Left ventricle myocardium inferior (tissue), 1 donor: ENCODE data around the gene FOXE3. TPM values are rescaled to one million over a fixed set of nuclear protein-coding genes. Genes with fewer than 3 reads are reported as not detected.
A peak's percentile ranks its signal among the peaks of the same experiment; 100 is the strongest.

ENCODE experiments used
- DNase-seq: peaks from one replicate; pipeline ENCODE4 v3.0.0-alpha.2; 2020
- H3K27ac ChIP-seq: fragments of 200-600 bp; replicated peaks from 2 replicates; pipeline ENCODE4 v1.8.0; 2021
- H3K27me3 ChIP-seq: fragments of 200-600 bp; 2 replicates; pipeline ENCODE4 v1.8.0; 2021; ENCODE audit warnings: low read depth
- H3K36me3 ChIP-seq: fragments of 200-600 bp; 2 replicates; pipeline ENCODE4 v1.8.0; 2021
- H3K4me1 ChIP-seq: fragments of 200-600 bp; 2 replicates; pipeline ENCODE4 v1.8.0; 2021
- H3K4me3 ChIP-seq: fragments of 200-600 bp; 2 replicates; pipeline ENCODE4 v1.8.0; 2021; ENCODE audit warnings: mild to moderate bottlenecking, moderate library complexity
- H3K9me3 ChIP-seq: fragments of 200-600 bp; replicated peaks from 2 replicates; pipeline ENCODE4 v1.8.0; 2021
- intact Hi-C: fragments of 100-400 bp; cut with micrococcal nuclease; formaldehyde crosslinking; loops from one replicate; pipeline ENCODE4 v1.11.0; 2022
- total RNA-seq: library from RNA; stranded (reverse); fragmentation: NEBNext Ultra II Directional; extraction: Animal tissue kit (Norgen Biotek cat#: 25700); gene quantifications from one replicate; pipeline ENCODE4 v1.2.1, GENCODE V29; 2021
- TF ChIP-seq, protein P1 (sequence below): fragments of 200-600 bp; IDR thresholded peaks from 2 replicates; pipeline ENCODE4 v1.8.0; 2021; ENCODE audit warnings: antibody characterized with exemption, mild to moderate bottlenecking, borderline replicate concordance
- donor health status: DM: no; HTN: yes; CAD: no; lungs with severe emphysema.

The FOXE3 gene
- total RNA-seq, 1 donor from 2014 or later, result not detected

DNA sequence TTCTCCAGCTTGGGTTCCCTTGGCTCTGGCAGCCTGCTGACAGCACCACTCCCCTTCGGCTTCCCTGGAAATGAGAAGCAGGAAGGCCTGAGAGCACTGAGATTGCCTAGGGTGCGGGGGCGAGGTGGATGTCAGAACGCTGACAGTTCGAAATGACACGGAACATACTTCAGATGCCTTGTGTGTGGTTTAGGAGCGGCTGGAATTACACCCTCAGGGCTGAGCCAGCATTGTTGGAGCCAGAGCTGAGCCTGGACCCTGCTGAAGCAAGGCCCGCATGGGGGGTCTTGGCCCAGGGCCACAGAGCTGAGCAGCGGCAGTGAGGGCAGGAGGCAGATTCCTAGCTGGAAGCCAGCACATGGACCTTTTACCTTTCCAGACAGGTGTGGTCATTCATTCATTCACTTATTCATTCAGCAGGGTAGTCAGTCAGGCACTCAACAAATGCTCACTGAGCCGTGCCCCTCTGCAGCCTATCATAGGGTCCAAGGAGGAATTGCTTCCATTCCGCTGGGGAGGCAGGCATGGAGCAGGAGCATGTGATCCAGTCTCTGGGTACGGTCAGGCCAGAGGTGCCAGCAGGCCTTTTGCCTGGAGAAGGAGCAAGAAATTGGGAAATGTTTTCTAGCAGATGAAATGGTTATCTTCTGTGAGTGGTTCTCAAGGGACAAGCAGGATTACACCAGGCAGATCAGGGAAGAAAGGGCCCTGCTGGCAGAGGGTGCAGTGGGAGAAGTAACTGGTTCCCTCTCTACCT is 6.6 kb upstream of the FOXE3 start:
- Histone ChIP-seq H3K27ac (no peak overlapping the region), H3K27me3 (peaks cover 83% of the 10 kb centered on the region), H3K9me3 (no peaks in the 10 kb centered on the region), H3K36me3 (no peaks in the 10 kb centered on the region), H3K4me3 (no peak overlapping the region), H3K4me1 (no peaks in the 10 kb centered on the region)
- TF ChIP-seq, protein P1, sequence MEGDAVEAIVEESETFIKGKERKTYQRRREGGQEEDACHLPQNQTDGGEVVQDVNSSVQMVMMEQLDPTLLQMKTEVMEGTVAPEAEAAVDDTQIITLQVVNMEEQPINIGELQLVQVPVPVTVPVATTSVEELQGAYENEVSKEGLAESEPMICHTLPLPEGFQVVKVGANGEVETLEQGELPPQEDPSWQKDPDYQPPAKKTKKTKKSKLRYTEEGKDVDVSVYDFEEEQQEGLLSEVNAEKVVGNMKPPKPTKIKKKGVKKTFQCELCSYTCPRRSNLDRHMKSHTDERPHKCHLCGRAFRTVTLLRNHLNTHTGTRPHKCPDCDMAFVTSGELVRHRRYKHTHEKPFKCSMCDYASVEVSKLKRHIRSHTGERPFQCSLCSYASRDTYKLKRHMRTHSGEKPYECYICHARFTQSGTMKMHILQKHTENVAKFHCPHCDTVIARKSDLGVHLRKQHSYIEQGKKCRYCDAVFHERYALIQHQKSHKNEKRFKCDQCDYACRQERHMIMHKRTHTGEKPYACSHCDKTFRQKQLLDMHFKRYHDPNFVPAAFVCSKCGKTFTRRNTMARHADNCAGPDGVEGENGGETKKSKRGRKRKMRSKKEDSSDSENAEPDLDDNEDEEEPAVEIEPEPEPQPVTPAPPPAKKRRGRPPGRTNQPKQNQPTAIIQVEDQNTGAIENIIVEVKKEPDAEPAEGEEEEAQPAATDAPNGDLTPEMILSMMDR, result no peak
- intact Hi-C loops, result no loop called here
- no peak for DNase-seq

DNA sequence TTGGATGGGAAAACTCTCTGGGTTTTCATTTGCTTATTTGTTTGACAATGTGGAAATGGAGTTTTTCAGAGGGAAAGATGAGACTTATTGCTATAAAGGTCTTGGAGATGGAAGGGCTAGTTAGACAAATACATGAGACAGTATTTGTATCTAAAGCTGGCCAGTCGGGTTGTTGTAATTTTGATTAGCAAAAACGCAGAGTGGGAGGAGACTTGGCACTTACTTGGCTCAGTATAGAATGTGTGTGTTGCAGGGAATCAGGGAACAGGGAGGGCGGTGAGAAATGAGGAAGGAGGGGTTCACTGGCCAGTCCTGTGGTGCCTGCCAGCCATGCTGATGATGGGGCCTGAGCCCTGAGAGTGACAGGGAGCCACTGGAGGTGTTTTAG is 6.0 kb upstream of the FOXE3 start:
- no peak overlapping the region for H3K27ac ChIP-seq
- no peaks in the 10 kb centered on the region for H3K4me1 ChIP-seq
- peaks cover 87% of the 10 kb centered on the region for H3K27me3 ChIP-seq
- intact Hi-C loops, result no loop called here
- no peaks in the 10 kb centered on the region for H3K9me3 ChIP-seq
- no peak for DNase-seq
- H3K36me3 ChIP-seq, result no peaks in the 10 kb centered on the region
- TF ChIP-seq, protein P1, result no peak
- no peak overlapping the region for H3K4me3 ChIP-seq

DNA sequence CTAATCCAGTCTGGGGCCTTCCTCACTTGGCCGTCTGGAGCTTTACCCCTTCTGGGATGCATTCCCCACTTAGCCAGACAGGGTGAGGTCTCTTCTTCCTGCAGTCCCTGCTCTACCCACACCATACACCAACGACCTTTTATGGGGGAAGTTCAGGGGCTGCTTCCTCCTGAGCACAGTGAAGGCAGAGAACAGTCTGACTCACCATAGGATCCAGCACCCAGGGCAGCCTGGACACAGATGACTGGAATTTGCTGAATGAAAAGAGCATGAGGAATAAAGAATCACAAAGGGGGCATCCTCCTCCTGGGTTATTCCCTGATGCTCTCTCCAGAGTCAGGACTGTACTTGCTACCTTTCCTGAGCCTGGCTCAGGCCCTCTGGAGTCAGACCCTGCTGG is 4.6 kb upstream of the FOXE3 start:
- Histone ChIP-seq H3K4me3 (no peak overlapping the region), H3K27me3 (peaks cover 87% of the 10 kb centered on the region), H3K36me3 (no peaks in the 10 kb centered on the region), H3K9me3 (no peaks in the 10 kb centered on the region), H3K4me1 (no peaks in the 10 kb centered on the region), H3K27ac (no peak overlapping the region)
- DNase-seq, result no peak
- TF ChIP-seq, protein P1, result no peak
- intact Hi-C loops, result no loop called here

DNA sequence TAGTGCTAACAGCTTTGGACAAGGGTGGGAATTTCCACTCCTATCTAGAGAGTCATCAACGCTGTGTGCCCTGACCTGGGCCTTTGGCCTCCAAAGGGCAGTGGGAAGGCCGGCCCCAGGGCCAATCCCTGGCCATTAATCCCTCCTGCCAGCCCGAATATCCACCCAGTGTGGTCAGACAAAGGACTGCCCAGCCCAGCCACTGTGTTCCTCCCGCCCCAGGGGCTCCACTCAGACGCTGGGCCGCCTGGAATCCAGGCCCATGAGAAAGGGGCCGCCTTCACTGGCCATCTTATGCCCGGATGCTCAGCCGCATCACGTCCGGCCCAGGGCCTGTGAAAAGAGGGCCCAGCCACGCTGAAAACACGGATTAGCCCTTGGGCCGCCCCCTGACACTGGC is 3.6 kb upstream of the FOXE3 start:
- H3K4me1 ChIP-seq, result no peaks in the 10 kb centered on the region
- no peak overlapping the region for H3K4me3 ChIP-seq
- TF ChIP-seq, protein P1, result no peak
- intact Hi-C loops, result no loop called here
- peaks cover 87% of the 10 kb centered on the region for H3K27me3 ChIP-seq
- H3K27ac ChIP-seq, result no peak overlapping the region
- no peaks in the 10 kb centered on the region for H3K36me3 ChIP-seq
- no peak for DNase-seq
- no peaks in the 10 kb centered on the region for H3K9me3 ChIP-seq

DNA sequence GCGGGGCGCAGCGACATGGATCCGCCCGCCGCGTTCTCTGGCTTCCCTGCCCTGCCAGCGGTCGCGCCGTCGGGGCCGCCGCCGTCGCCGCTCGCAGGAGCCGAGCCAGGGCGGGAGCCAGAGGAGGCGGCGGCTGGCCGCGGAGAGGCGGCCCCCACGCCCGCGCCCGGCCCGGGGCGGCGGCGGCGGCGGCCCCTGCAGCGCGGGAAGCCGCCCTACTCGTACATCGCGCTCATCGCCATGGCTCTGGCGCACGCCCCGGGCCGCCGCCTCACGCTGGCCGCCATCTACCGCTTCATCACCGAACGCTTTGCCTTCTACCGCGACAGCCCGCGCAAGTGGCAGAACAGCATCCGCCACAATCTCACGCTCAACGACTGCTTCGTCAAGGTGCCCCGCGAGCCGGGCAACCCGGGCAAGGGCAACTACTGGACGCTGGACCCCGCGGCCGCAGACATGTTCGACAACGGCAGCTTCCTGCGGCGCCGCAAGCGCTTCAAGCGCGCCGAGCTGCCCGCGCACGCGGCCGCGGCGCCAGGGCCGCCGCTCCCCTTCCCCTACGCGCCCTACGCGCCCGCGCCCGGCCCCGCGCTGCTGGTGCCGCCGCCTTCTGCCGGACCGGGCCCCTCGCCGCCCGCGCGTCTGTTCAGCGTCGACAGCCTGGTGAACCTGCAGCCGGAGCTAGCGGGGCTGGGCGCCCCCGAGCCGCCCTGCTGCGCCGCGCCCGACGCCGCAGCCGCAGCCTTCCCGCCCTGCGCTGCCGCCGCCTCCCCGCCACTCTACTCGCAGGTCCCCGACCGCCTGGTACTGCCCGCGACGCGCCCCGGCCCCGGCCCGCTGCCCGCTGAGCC is 459 bp downstream of the FOXE3 start:
- no peak for DNase-seq
- H3K9me3 ChIP-seq, result no peaks in the 10 kb centered on the region
- peaks cover 100% of the 10 kb centered on the region for H3K27me3 ChIP-seq
- intact Hi-C loops, result no loop called here
- H3K27ac ChIP-seq, result no peak overlapping the region
- TF ChIP-seq, protein P1, result no peak
- H3K4me1 ChIP-seq, result no peaks in the 10 kb centered on the region
- H3K36me3 ChIP-seq, result no peaks in the 10 kb centered on the region
- peak overlapping the region; percentile 44 for H3K4me3 ChIP-seq
